ENCODE measurements around the gene IQCE.
A peak's percentile ranks its signal among the peaks of the same experiment; 100 is the strongest.
"Not testable (repeated sequence)": the region's sequence is repeated elsewhere in the genome, so short reads cannot be mapped to it uniquely, and the experiment has no call there.

IQCE gene

GRCh38 chr7:2532199-2532772, 26.5 kb upstream of the IQCE start:
- not testable (repeated sequence) for H3K9me3 Mint-ChIP-seq; H3K36me3 Mint-ChIP-seq (ENCODE audit: insufficient read depth); H3K4me3 Mint-ChIP-seq; ATAC-seq (replicated peaks; ENCODE audit: extremely low read depth, poor library complexity, severe bottlenecking); DNase-seq (ENCODE audit: low spot score in 2 of 2); H3K27me3 Mint-ChIP-seq
- Mint-ChIP-seq H3K27ac (ENCODE audit: low read depth) (peak overlapping the region; percentile 29), H3K4me1 (peaks cover 33% of the 10 kb centered on the region)

- H3K4me3 Mint-ChIP-seq; H3K36me3 Mint-ChIP-seq (ENCODE audit: insufficient read depth); DNase-seq (ENCODE audit: low spot score in 2 of 2); H3K27ac Mint-ChIP-seq (ENCODE audit: low read depth); H3K27me3 Mint-ChIP-seq; ATAC-seq (replicated peaks; ENCODE audit: extremely low read depth, poor library complexity, severe bottlenecking); H3K9me3 Mint-ChIP-seq: not testable (repeated sequence)
- peaks cover 28% of the 10 kb centered on the region for H3K4me1 Mint-ChIP-seq
These were observed 26.0 kb upstream of the IQCE start for GRCh38 chr7:2532816-2533215.

- not testable (repeated sequence) for H3K4me3 Mint-ChIP-seq; ATAC-seq (replicated peaks; ENCODE audit: extremely low read depth, poor library complexity, severe bottlenecking); H3K9me3 Mint-ChIP-seq; H3K27me3 Mint-ChIP-seq; H3K36me3 Mint-ChIP-seq (ENCODE audit: insufficient read depth); H3K27ac Mint-ChIP-seq (ENCODE audit: low read depth); DNase-seq (ENCODE audit: low spot score in 2 of 2)
- H3K4me1 Mint-ChIP-seq = peaks cover 21% of the 10 kb centered on the region
These were observed 25.2 kb upstream of the IQCE start for GRCh38 chr7:2533566-2533965.

- ATAC-seq (replicated peaks; ENCODE audit: extremely low read depth, poor library complexity, severe bottlenecking) = not testable (repeated sequence)
These were observed 24.6 kb upstream of the IQCE start for GRCh38 chr7:2534214-2534613.

GRCh38 chr7:2535872-2536627, 22.7 kb upstream of the IQCE start:
- not testable (repeated sequence) for H3K9me3 Mint-ChIP-seq; H3K4me3 Mint-ChIP-seq; H3K4me1 Mint-ChIP-seq; H3K27ac Mint-ChIP-seq (ENCODE audit: low read depth); H3K36me3 Mint-ChIP-seq (ENCODE audit: insufficient read depth); DNase-seq (ENCODE audit: low spot score in 2 of 2); ATAC-seq (replicated peaks; ENCODE audit: extremely low read depth, poor library complexity, severe bottlenecking); H3K27me3 Mint-ChIP-seq

More at GRCh38 chr7:2534214-2534613, 24.6 kb upstream of the IQCE start:
- not testable (repeated sequence) for H3K36me3 Mint-ChIP-seq (ENCODE audit: insufficient read depth); H3K4me3 Mint-ChIP-seq; H3K9me3 Mint-ChIP-seq; H3K27me3 Mint-ChIP-seq; H3K27ac Mint-ChIP-seq (ENCODE audit: low read depth); DNase-seq (ENCODE audit: low spot score in 2 of 2)
- H3K4me1 Mint-ChIP-seq = peaks cover 18% of the 10 kb centered on the region

GRCh38 chr7:2537981-2538851, 20.6 kb upstream of the IQCE start:
- ATAC-seq (replicated peaks; ENCODE audit: extremely low read depth, poor library complexity, severe bottlenecking) (no peak), DNase-seq (ENCODE audit: low spot score in 2 of 2) (no peak)
- no peaks in the 10 kb centered on the region for H3K9me3 Mint-ChIP-seq
- no peaks in the 10 kb centered on the region for H3K27me3 Mint-ChIP-seq
- peaks cover 5% of the 10 kb centered on the region for H3K36me3 Mint-ChIP-seq (ENCODE audit: insufficient read depth)
- H3K27ac Mint-ChIP-seq (ENCODE audit: low read depth) = no peak overlapping the region
- H3K4me1 Mint-ChIP-seq = no peaks in the 10 kb centered on the region
- H3K4me3 Mint-ChIP-seq = no peak overlapping the region

- no peak overlapping the region for H3K4me3 Mint-ChIP-seq
- ATAC-seq (replicated peaks; ENCODE audit: extremely low read depth, poor library complexity, severe bottlenecking) (no peak), DNase-seq (ENCODE audit: low spot score in 2 of 2) (no peak)
- no peak overlapping the region for H3K27ac Mint-ChIP-seq (ENCODE audit: low read depth)
- H3K4me1 Mint-ChIP-seq = no peaks in the 10 kb centered on the region
- no peaks in the 10 kb centered on the region for H3K9me3 Mint-ChIP-seq
- peaks cover 10% of the 10 kb centered on the region for H3K36me3 Mint-ChIP-seq (ENCODE audit: insufficient read depth)
- no peaks in the 10 kb centered on the region for H3K27me3 Mint-ChIP-seq
These were observed 19.5 kb upstream of the IQCE start for GRCh38 chr7:2539031-2539911.

GRCh38 chr7:2540133-2540532, 18.6 kb upstream of the IQCE start:
- ATAC-seq (replicated peaks; ENCODE audit: extremely low read depth, poor library complexity, severe bottlenecking) (no peak), DNase-seq (ENCODE audit: low spot score in 2 of 2) (no peak)
- Mint-ChIP-seq H3K27ac (ENCODE audit: low read depth) (no peak overlapping the region), H3K4me3 (no peak overlapping the region), H3K4me1 (no peaks in the 10 kb centered on the region), H3K36me3 (ENCODE audit: insufficient read depth) (peaks cover 18% of the 10 kb centered on the region), H3K27me3 (no peaks in the 10 kb centered on the region), H3K9me3 (no peaks in the 10 kb centered on the region)

GRCh38 chr7:2540641-2541051, 18.1 kb upstream of the IQCE start:
- Mint-ChIP-seq H3K27me3 (no peaks in the 10 kb centered on the region), H3K36me3 (ENCODE audit: insufficient read depth) (peaks cover 19% of the 10 kb centered on the region), H3K9me3 (no peaks in the 10 kb centered on the region), H3K27ac (ENCODE audit: low read depth) (peak overlapping the region; percentile 19), H3K4me3 (no peak overlapping the region), H3K4me1 (no peaks in the 10 kb centered on the region)
- no peak for ATAC-seq (replicated peaks; ENCODE audit: extremely low read depth, poor library complexity, severe bottlenecking)
- DNase-seq (ENCODE audit: low spot score in 2 of 2) = no peak

GRCh38 chr7:2541291-2542010, 17.3 kb upstream of the IQCE start:
- no peak overlapping the region for H3K27ac Mint-ChIP-seq (ENCODE audit: low read depth)
- peaks cover 25% of the 10 kb centered on the region for H3K36me3 Mint-ChIP-seq (ENCODE audit: insufficient read depth)
- DNase-seq (ENCODE audit: low spot score in 2 of 2) (no peak), ATAC-seq (replicated peaks; ENCODE audit: extremely low read depth, poor library complexity, severe bottlenecking) (no peak)
- no peaks in the 10 kb centered on the region for H3K27me3 Mint-ChIP-seq
- H3K4me1 Mint-ChIP-seq = no peaks in the 10 kb centered on the region
- H3K4me3 Mint-ChIP-seq = no peak overlapping the region
- H3K9me3 Mint-ChIP-seq = no peaks in the 10 kb centered on the region

- no peaks in the 10 kb centered on the region for H3K4me1 Mint-ChIP-seq
- ATAC-seq (replicated peaks; ENCODE audit: extremely low read depth, poor library complexity, severe bottlenecking) (no peak), DNase-seq (ENCODE audit: low spot score in 2 of 2) (no peak)
- H3K27me3 Mint-ChIP-seq = no peaks in the 10 kb centered on the region
- peak overlapping the region; percentile 62 for H3K27ac Mint-ChIP-seq (ENCODE audit: low read depth)
- H3K36me3 Mint-ChIP-seq (ENCODE audit: insufficient read depth) = peaks cover 28% of the 10 kb centered on the region
- no peaks in the 10 kb centered on the region for H3K9me3 Mint-ChIP-seq
- no peak overlapping the region for H3K4me3 Mint-ChIP-seq
These were observed 16.5 kb upstream of the IQCE start for GRCh38 chr7:2542011-2542915.

All from central memory CD8-positive, alpha-beta T cell (primary cell).